ENCODE data around the gene CADPS.

DNA sequence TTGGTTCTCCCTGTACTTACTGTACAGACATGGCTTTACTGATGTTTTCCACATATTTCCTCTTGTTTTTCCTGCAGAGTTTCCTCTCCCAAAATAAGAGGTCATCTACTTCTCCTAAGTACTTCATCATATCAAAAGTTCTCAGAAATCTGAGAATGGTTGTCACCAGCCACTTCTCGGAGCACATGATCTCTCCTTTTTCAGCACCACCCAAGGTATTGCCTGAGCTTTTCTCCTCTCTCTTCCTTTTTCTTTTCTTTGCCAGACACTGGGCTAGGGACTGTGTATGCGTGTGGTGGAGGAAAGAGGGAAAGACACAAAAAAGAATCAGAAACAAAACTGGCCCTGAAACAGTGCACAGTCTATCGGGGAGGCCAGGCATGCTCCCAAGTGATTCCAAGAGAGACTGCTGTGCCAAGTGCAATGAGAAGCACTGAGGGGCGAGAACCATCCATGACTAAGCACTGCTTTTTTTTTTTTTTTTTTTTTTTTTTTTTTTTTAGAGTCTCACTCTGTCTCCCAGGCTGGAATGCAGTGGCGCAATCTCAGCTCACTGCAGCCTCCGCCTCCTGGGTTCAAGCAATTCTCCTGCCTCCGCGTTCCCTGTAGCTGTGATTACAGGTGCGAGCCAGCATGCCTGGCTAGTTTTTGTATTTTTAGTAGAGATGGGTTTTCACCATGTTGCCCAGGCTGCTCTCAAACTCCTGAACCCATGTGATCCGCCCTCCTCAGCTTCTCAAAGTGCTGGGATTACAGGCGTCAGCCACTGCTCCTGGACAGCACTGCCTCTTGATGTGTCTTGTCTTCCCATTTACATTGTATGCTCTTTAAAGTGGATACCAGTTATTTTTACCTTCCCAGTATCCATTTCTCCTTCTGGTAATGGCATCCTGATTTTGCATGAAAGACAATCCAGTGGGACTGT is 307.9 kb downstream of the CADPS start:
- TF ChIP-seq, protein P1, sequence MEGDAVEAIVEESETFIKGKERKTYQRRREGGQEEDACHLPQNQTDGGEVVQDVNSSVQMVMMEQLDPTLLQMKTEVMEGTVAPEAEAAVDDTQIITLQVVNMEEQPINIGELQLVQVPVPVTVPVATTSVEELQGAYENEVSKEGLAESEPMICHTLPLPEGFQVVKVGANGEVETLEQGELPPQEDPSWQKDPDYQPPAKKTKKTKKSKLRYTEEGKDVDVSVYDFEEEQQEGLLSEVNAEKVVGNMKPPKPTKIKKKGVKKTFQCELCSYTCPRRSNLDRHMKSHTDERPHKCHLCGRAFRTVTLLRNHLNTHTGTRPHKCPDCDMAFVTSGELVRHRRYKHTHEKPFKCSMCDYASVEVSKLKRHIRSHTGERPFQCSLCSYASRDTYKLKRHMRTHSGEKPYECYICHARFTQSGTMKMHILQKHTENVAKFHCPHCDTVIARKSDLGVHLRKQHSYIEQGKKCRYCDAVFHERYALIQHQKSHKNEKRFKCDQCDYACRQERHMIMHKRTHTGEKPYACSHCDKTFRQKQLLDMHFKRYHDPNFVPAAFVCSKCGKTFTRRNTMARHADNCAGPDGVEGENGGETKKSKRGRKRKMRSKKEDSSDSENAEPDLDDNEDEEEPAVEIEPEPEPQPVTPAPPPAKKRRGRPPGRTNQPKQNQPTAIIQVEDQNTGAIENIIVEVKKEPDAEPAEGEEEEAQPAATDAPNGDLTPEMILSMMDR (IDR thresholded peaks at IDR 0.05): no peak
- TF ChIP-seq CHD4 (IDR thresholded peaks at IDR 0.05; ENCODE audit: borderline replicate concordance) (no peak), EP300 (IDR thresholded peaks at IDR 0.05) (no peak), POLR2A (IDR thresholded peaks at IDR 0.05; ENCODE audit: low read length) (no peak), RNF2 (IDR thresholded peaks at IDR 0.05; ENCODE audit: borderline replicate concordance, low read depth) (no peak), HOXB5 (CRISPR knock-in tag; IDR thresholded peaks at IDR 0.05) (no peak), BHLHE40 (IDR thresholded peaks at IDR 0.05; ENCODE audit: low read depth, low read length) (no peak), RFX5 (IDR thresholded peaks at IDR 0.05) (no peak), ZFP36 (IDR thresholded peaks at IDR 0.05; ENCODE audit: borderline replicate concordance, partially characterized antibody) (no peak)
- TF ChIP-seq, protein P2, sequence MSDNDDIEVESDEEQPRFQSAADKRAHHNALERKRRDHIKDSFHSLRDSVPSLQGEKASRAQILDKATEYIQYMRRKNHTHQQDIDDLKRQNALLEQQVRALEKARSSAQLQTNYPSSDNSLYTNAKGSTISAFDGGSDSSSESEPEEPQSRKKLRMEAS (IDR thresholded peaks at IDR 0.05): no peak
- TF ChIP-seq, protein P3, sequence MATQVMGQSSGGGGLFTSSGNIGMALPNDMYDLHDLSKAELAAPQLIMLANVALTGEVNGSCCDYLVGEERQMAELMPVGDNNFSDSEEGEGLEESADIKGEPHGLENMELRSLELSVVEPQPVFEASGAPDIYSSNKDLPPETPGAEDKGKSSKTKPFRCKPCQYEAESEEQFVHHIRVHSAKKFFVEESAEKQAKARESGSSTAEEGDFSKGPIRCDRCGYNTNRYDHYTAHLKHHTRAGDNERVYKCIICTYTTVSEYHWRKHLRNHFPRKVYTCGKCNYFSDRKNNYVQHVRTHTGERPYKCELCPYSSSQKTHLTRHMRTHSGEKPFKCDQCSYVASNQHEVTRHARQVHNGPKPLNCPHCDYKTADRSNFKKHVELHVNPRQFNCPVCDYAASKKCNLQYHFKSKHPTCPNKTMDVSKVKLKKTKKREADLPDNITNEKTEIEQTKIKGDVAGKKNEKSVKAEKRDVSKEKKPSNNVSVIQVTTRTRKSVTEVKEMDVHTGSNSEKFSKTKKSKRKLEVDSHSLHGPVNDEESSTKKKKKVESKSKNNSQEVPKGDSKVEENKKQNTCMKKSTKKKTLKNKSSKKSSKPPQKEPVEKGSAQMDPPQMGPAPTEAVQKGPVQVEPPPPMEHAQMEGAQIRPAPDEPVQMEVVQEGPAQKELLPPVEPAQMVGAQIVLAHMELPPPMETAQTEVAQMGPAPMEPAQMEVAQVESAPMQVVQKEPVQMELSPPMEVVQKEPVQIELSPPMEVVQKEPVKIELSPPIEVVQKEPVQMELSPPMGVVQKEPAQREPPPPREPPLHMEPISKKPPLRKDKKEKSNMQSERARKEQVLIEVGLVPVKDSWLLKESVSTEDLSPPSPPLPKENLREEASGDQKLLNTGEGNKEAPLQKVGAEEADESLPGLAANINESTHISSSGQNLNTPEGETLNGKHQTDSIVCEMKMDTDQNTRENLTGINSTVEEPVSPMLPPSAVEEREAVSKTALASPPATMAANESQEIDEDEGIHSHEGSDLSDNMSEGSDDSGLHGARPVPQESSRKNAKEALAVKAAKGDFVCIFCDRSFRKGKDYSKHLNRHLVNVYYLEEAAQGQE (IDR thresholded peaks at IDR 0.05): no peak

Data from A549 (cell line).